ENCODE measurements around the gene TIGD7. TPM values are rescaled to one million over a fixed set of nuclear protein-coding genes. Genes with fewer than 3 reads are reported as not detected.

TIGD7 gene
- total RNA-seq, 4 donors from 2014 or later, result 0.38 to 4.0 (median 0.96) TPM

GRCh38 chr16:3328643-3329042 is 23.4 kb upstream of the TIGD7 start:
- intact Hi-C loops (cut with DNase I), result no loop called here
- no peak for TF ChIP-seq POLR2A (IDR thresholded peaks at IDR 0.05)
- no peak for TF ChIP-seq CTCF (IDR thresholded peaks at IDR 0.05)
- H3K36me3 ChIP-seq, result no peaks in the 10 kb centered on the region
- 48 to 75% methylated on average over 2 of the region's 2 CpGs for WGBS, 2 donors
- peaks cover 0 to 23% (median 0%) of the 10 kb centered on the region in 3 donors for H3K9me3 ChIP-seq
- H3K4me1 ChIP-seq, result no peaks in the 10 kb centered on the region
- no peaks in the 10 kb centered on the region for H3K27me3 ChIP-seq
- no peak overlapping the region for H3K4me3 ChIP-seq
- H3K27ac ChIP-seq, result no peak overlapping the region
- no peak for DNase-seq

- peaks cover 0 to 24% (median 5%) of the 10 kb centered on the region in 3 donors for H3K9me3 ChIP-seq
- no peaks in the 10 kb centered on the region for H3K27me3 ChIP-seq
- DNase-seq, result no peak
- no peaks in the 10 kb centered on the region for H3K4me1 ChIP-seq
- no peaks in the 10 kb centered on the region for H3K36me3 ChIP-seq
- H3K4me3 ChIP-seq, result no peak overlapping the region
- TF ChIP-seq CTCF (IDR thresholded peaks at IDR 0.05), result no peak
- TF ChIP-seq POLR2A (IDR thresholded peaks at IDR 0.05), result no peak
- WGBS, 2 donors, result 61 to 74% methylated on average over 2 to 3 of the region's 3 CpGs
- H3K27ac ChIP-seq, result no peak overlapping the region
- intact Hi-C loops (cut with DNase I), result no loop called here
Observed at GRCh38 chr16:3328104-3328503, 22.9 kb upstream of the TIGD7 start.

- Histone ChIP-seq H3K27me3 (no peaks in the 10 kb centered on the region), H3K27ac (no peak overlapping the region), H3K4me3 (no peak overlapping the region), H3K36me3 (no peaks in the 10 kb centered on the region), H3K4me1 (no peaks in the 10 kb centered on the region), H3K9me3 (peaks cover 0 to 30% (median 5%) of the 10 kb centered on the region in 3 donors)
- WGBS, 2 donors, result 73 to 80% methylated on average over 4 of the region's 4 CpGs
- TF ChIP-seq CTCF (IDR thresholded peaks at IDR 0.05) (no peak), POLR2A (IDR thresholded peaks at IDR 0.05) (no peak)
- DNase-seq, result no peak
- intact Hi-C loops (cut with DNase I), result no loop called here
Observed at GRCh38 chr16:3327514-3327913, 22.3 kb upstream of the TIGD7 start.

GRCh38 chr16:3321816-3322215 is 16.6 kb upstream of the TIGD7 start:
- TF ChIP-seq POLR2A (IDR thresholded peaks at IDR 0.05), result no peak
- no peak for TF ChIP-seq CTCF (IDR thresholded peaks at IDR 0.05)
- Histone ChIP-seq H3K4me3 (no peak overlapping the region), H3K27me3 (no peaks in the 10 kb centered on the region), H3K4me1 (no peaks in the 10 kb centered on the region), H3K27ac (no peak overlapping the region), H3K36me3 (peaks cover 0 to 17% (median 5%) of the 10 kb centered on the region in 3 donors), H3K9me3 (peaks cover 0 to 83% (median 62%) of the 10 kb centered on the region in 3 donors)
- intact Hi-C loops (cut with DNase I), result no loop called here
- no peak for DNase-seq
- WGBS, 2 donors, result 42 to 73% methylated on average over 2 of the region's 2 CpGs

GRCh38 chr16:3317315-3317999 is 12.2 kb upstream of the TIGD7 start:
- H3K27ac ChIP-seq, result no peak overlapping the region
- intact Hi-C loops (cut with DNase I), result no loop called here
- no peaks in the 10 kb centered on the region for H3K27me3 ChIP-seq
- no peak for DNase-seq
- H3K36me3 ChIP-seq, result peaks cover 0 to 60% (median 16%) of the 10 kb centered on the region in 3 donors
- WGBS, 2 donors, result 85 to 93% methylated on average over 3 of the region's 3 CpGs
- no peak for TF ChIP-seq POLR2A (IDR thresholded peaks at IDR 0.05)
- TF ChIP-seq CTCF (IDR thresholded peaks at IDR 0.05), result no peak
- no peaks in the 10 kb centered on the region for H3K4me1 ChIP-seq
- H3K9me3 ChIP-seq, result peaks cover 7 to 100% (median 94%) of the 10 kb centered on the region in 3 donors
- H3K4me3 ChIP-seq, result peak overlapping the region in 1 of 4 donors; percentile 10
